IMR-90 (cell line): ENCODE data around the gene CYP11A1. TPM values are rescaled to one million over a fixed set of nuclear protein-coding genes. Genes with fewer than 3 reads are reported as not detected.

Source experiments
- ATAC-seq: fragments of 200-7000 bp; cut with Tn5 transposase; 2 replicates; pipeline ENCODE4 v1.9.1; 2020; ENCODE audit warnings: low read depth, mild to moderate bottlenecking, moderate library complexity
- BruUV-seq: library from RNA; stranded (reverse); fragments of 400-500 nt; replicated peaks from 2 replicates; lab custom pipeline; 2021; lab: Mats Ljungman, UMichigan
- CTCF ChIA-PET: fragments of 300-600 bp; formaldehyde crosslinking; extraction: SDS; loops from one replicate; lab custom pipeline; 2021; ENCODE audit warnings: antibody characterized with exemption; lab: Yijun Ruan, JAX
- POLR2A ChIA-PET: fragments of 300-600 bp; sonication (Branson Sonifier 250); formaldehyde crosslinking; loops from one replicate; lab custom pipeline; 2022; ENCODE audit warnings: antibody characterized with exemption; ENCODE audit not compliant: unreplicated experiment; lab: Charles Lee
- DNase-seq: peaks from one replicate; pipeline ENCODE4 v3.0.0; 2013
- H2AFZ ChIP-seq: replicated peaks from 2 replicates; pipeline ENCODE3; 2013; ENCODE audit warnings: low read length, mild to moderate bottlenecking; ENCODE audit not compliant: poor library complexity
- H2AK5ac ChIP-seq: 2 replicates; pipeline ENCODE4 v1.6.1; 2013; ENCODE audit warnings: low read depth, low read length, inconsistent platforms
- H2AK9ac ChIP-seq: replicated peaks from 2 replicates; pipeline ENCODE3; 2013; ENCODE audit warnings: mild to moderate bottlenecking, low read depth, low read length, moderate library complexity; ENCODE audit not compliant: poor library complexity
- H2BK120ac ChIP-seq: 2 replicates; pipeline ENCODE4 v1.6.1; 2013; ENCODE audit warnings: low read depth, low read length, inconsistent platforms
- H2BK15ac ChIP-seq: 3 replicates; pipeline ENCODE4 v1.6.1; 2013; ENCODE audit warnings: low read depth, low read length, inconsistent platforms
- H2BK20ac ChIP-seq: 2 replicates; pipeline ENCODE4 v1.6.1; 2013; ENCODE audit warnings: low read depth, mild to moderate bottlenecking, inconsistent platforms, low read length, moderate library complexity
- H2BK5ac ChIP-seq: 2 replicates; pipeline ENCODE4 v1.6.1; 2013; ENCODE audit warnings: mild to moderate bottlenecking, low read depth, low read length, inconsistent platforms; ENCODE audit not compliant: poor library complexity, severe bottlenecking
- H3K14ac ChIP-seq: replicated peaks from 2 replicates; pipeline ENCODE4 v1.6.1; 2013; ENCODE audit warnings: low read depth, low read length, inconsistent platforms
- H3K18ac ChIP-seq: 2 replicates; pipeline ENCODE4 v1.6.1; 2013; ENCODE audit warnings: low read depth, low read length, control low read depth
- H3K23ac ChIP-seq: 2 replicates; pipeline ENCODE4 v1.6.1; 2013; ENCODE audit warnings: low read depth, low read length, inconsistent platforms
- H3K27ac ChIP-seq: 2 replicates; pipeline ENCODE4 v1.5.1; 2013; ENCODE audit warnings: mild to moderate bottlenecking, control low read depth, low read length; ENCODE audit not compliant: insufficient read depth
- H3K27me3 ChIP-seq: 2 replicates; pipeline ENCODE4 v1.6.1; 2013; ENCODE audit warnings: low read length; ENCODE audit not compliant: control insufficient read depth, insufficient read depth
- H3K36me3 ChIP-seq: 2 replicates; pipeline ENCODE4 v1.6.1; 2013; ENCODE audit warnings: low read length, mixed read lengths; ENCODE audit not compliant: control insufficient read depth, insufficient read depth
- H3K4ac ChIP-seq: 2 replicates; pipeline ENCODE4 v1.6.1; 2013; ENCODE audit warnings: low read depth, low read length, inconsistent platforms
- H3K4me1 ChIP-seq: 2 replicates; pipeline ENCODE4 v1.6.1; 2013; ENCODE audit warnings: low read length, mixed read lengths; ENCODE audit not compliant: control insufficient read depth, insufficient read depth
- H3K4me2 ChIP-seq: 2 replicates; pipeline ENCODE4 v1.6.1; 2013; ENCODE audit warnings: low read depth, mild to moderate bottlenecking, control low read depth, low read length, moderate library complexity
- H3K4me3 ChIP-seq: 2 replicates; pipeline ENCODE4 v1.5.1; 2013; ENCODE audit warnings: low read depth, mild to moderate bottlenecking, control low read depth, low read length, moderate library complexity; ENCODE audit not compliant: insufficient read depth
- H3K56ac ChIP-seq: 2 replicates; pipeline ENCODE4 v1.6.1; 2013; ENCODE audit warnings: low read length, inconsistent platforms; ENCODE audit not compliant: insufficient read depth; ENCODE audit errors: extremely low read depth
- H3K79me1 ChIP-seq, 2 experiments: 2 replicates each; pipeline ENCODE4 v1.6.1; 2013; ENCODE audit warnings: low read length in 2 of 2, inconsistent platforms in 1 of 2, low read depth in 1 of 2
- H3K9ac ChIP-seq: 2 replicates; pipeline ENCODE4 v1.6.1; 2013; ENCODE audit warnings: low read depth, low read length, control low read depth
- H3K9me1 ChIP-seq: 2 replicates; pipeline ENCODE4 v1.6.1; 2013; ENCODE audit warnings: low read length, inconsistent platforms; ENCODE audit not compliant: insufficient read depth
- H3K9me3 ChIP-seq: 2 replicates; pipeline ENCODE4 v1.6.1; 2013; ENCODE audit warnings: low read length; ENCODE audit not compliant: control insufficient read depth, insufficient read depth
- H4K20me1 ChIP-seq: 2 replicates; pipeline ENCODE4 v1.6.1; 2013; ENCODE audit warnings: low read length, inconsistent platforms; ENCODE audit not compliant: insufficient read depth
- H4K5ac ChIP-seq: 2 replicates; pipeline ENCODE4 v1.6.1; 2013; ENCODE audit warnings: mild to moderate bottlenecking, low read depth, low read length, control low read depth
- H4K8ac ChIP-seq, 2 experiments: 2 replicates each; pipeline ENCODE4 v1.6.1; 2013; ENCODE audit warnings: low read depth in 2 of 2, low read length in 2 of 2, control low read depth in 1 of 2, inconsistent platforms in 1 of 2
- H4K91ac ChIP-seq: 2 replicates; pipeline ENCODE4 v1.6.1; 2013; ENCODE audit warnings: low read depth, low read length, inconsistent platforms; ENCODE audit not compliant: insufficient read depth
- BHLHE40 ChIP-seq: fragments of 150-350 bp; IDR thresholded peaks from 2 replicates; pipeline ENCODE4 v1.6.1; 2016; ENCODE audit warnings: mild to moderate bottlenecking, low read depth, low read length
- CHD1 ChIP-seq: IDR thresholded peaks from 2 replicates; pipeline ENCODE4 v1.6.1; 2012; ENCODE audit warnings: low read depth, low read length, improper control_type of control experiment
- MAFK ChIP-seq: IDR thresholded peaks from 2 replicates; pipeline ENCODE4 v1.6.1; 2012; ENCODE audit warnings: low read depth, low read length, improper control_type of control experiment
- MXI1 ChIP-seq: IDR thresholded peaks from 2 replicates; pipeline ENCODE4 v1.6.1; 2012; ENCODE audit warnings: low read depth, mild to moderate bottlenecking, low read length, moderate library complexity, borderline replicate concordance
- RAD21 ChIP-seq: IDR thresholded peaks from 2 replicates; pipeline ENCODE4 v1.6.1; 2012; ENCODE audit warnings: low read length, improper control_type of control experiment
- RCOR1 ChIP-seq: IDR thresholded peaks from 2 replicates; pipeline ENCODE4 v1.6.1; 2012; ENCODE audit warnings: mild to moderate bottlenecking, low read length, improper control_type of control experiment; ENCODE audit not compliant: insufficient replicate concordance
- USF2 ChIP-seq: fragments of 150-350 bp; IDR thresholded peaks from 2 replicates; pipeline ENCODE4 v1.6.1; 2017; ENCODE audit warnings: mild to moderate bottlenecking, antibody characterized with exemption, low read length, low read depth
- WGBS, 2 experiments: methylation state at CpG; one replicate each; pipeline versions ENCODE4 v1.1.5 to v1.1.7; 2013; ENCODE audit warnings: missing lambda C conversion rate in 2 of 2; ENCODE audit not compliant: insufficient read length in 1 of 2; ENCODE audit errors: extremely low coverage in 2 of 2; 5-methylcytosine and 5-hydroxymethylcytosine counted together
- dilution Hi-C: fragments of 300-500 bp; cut with HindIII; formaldehyde crosslinking; loops from one replicate; pipeline ENCODE4 v1.14.3; 2018; ENCODE audit warnings: low sequenced_read_pairs; ENCODE audit not compliant: unreplicated experiment
- in situ Hi-C: fragments of 300-500 bp; cut with MboI; formaldehyde crosslinking; loops from 3 replicates; pipeline ENCODE4 v1.14.3; 2019; ENCODE audit warnings: low sequenced_read_pairs, inconsistent platforms, mixed read lengths
- intact Hi-C: fragments of 100-400 bp; cut with micrococcal nuclease; formaldehyde crosslinking; loops from 2 replicates; pipeline ENCODE4 v1.10.0; 2022
- polyA plus RNA-seq, 3 experiments: library from polyadenylated mRNA; depleted of rRNA; stranded (reverse); fragments of >200 nt; gene quantifications; 2 replicates each; pipeline ENCODE4 v1.2.3, GENCODE V29; 2012; ENCODE audit warnings: low replicate concordance in 1 of 3
- total RNA-seq: library from RNA; depleted of rRNA; stranded (reverse); fragments of >200 nt; gene quantifications from 2 replicates; pipeline ENCODE4 v1.2.3, GENCODE V29; 2012
- TF ChIP-seq, protein P1 (sequence below): conservative IDR thresholded peaks from 2 replicates; pipeline ENCODE4 v1.5.1; 2012; ENCODE audit warnings: mild to moderate bottlenecking, low read depth, low read length, improper control_type of control experiment

The CYP11A1 gene
- total and polyA plus RNA-seq, 2 of the 4 experiments (the other 2 are of a cell fraction) = 0.18 to 0.50 TPM

DNA sequence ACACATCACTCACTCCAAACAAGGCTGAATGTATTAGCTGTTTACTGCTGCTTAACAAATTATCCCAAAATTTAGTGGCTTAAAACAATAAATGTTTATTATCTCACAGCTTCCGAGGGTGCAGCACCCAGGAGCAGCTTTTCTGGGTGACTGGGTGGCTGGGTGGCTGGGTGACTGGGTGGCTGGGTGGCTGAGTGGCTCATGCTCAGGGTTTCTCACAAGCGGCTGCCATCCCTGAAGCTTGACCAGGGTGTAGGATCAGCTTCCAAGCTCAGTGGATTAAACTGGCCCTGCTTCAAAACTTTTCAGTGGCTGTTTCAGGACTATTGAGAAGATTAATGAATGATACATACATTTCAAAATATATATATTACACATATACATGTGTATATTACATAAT lies 2.3 kb upstream of the CYP11A1 start:
- H4K5ac ChIP-seq = no peak overlapping the region
- intact Hi-C loops (loop anchor here (10.0 kb wide), 1 partner anchor 585 kb away; the partner anchor contains the start of gene RPP25), in situ Hi-C loops (loop anchor here (5.0 to 10.0 kb wide), 2 partner anchors 253 to 405 kb away; no protein-coding TSS in a partner anchor), dilution Hi-C loops (no loop called here)
- H2AK9ac ChIP-seq = no peak overlapping the region
- H3K4me3 ChIP-seq = no peak overlapping the region
- WGBS, 2 experiments = 100% methylated on average over 1 of the region's 2 CpGs; no CpG with 5 or more reads in 1 of the 2 experiments
- no peak overlapping the region for H4K91ac ChIP-seq
- TF ChIP-seq MXI1 (no peak), RAD21 (no peak), CHD1 (no peak), MAFK (no peak), BHLHE40 (no peak), USF2 (no peak), RCOR1 (no peak)
- TF ChIP-seq, protein P1, sequence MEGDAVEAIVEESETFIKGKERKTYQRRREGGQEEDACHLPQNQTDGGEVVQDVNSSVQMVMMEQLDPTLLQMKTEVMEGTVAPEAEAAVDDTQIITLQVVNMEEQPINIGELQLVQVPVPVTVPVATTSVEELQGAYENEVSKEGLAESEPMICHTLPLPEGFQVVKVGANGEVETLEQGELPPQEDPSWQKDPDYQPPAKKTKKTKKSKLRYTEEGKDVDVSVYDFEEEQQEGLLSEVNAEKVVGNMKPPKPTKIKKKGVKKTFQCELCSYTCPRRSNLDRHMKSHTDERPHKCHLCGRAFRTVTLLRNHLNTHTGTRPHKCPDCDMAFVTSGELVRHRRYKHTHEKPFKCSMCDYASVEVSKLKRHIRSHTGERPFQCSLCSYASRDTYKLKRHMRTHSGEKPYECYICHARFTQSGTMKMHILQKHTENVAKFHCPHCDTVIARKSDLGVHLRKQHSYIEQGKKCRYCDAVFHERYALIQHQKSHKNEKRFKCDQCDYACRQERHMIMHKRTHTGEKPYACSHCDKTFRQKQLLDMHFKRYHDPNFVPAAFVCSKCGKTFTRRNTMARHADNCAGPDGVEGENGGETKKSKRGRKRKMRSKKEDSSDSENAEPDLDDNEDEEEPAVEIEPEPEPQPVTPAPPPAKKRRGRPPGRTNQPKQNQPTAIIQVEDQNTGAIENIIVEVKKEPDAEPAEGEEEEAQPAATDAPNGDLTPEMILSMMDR = no peak
- no peak overlapping the region for H2AK5ac ChIP-seq
- no peaks in the 10 kb centered on the region; the same call in 1 of the 2 replicates for H4K20me1 ChIP-seq
- no peak overlapping the region for H2AFZ ChIP-seq
- H3K9me1 ChIP-seq = no peaks in the 10 kb centered on the region
- no peaks in the 10 kb centered on the region for H3K79me1 ChIP-seq
- no peak overlapping the region for H3K9ac ChIP-seq
- no peak overlapping the region for H3K4ac ChIP-seq
- BruUV-seq = no TSS peak
- H3K27me3 ChIP-seq = peaks cover 50% of the 10 kb centered on the region
- ChIA-PET POLR2A (no interaction called here), CTCF (no interaction called here)
- H3K23ac ChIP-seq = no peak overlapping the region
- H3K4me1 ChIP-seq = peaks cover 5% of the 10 kb centered on the region; the same call in 1 of the 2 replicates
- no peaks in the 10 kb centered on the region for H3K9me3 ChIP-seq
- no peak overlapping the region for H3K27ac ChIP-seq
- no peak overlapping the region for H3K4me2 ChIP-seq
- H2BK15ac ChIP-seq = no peak overlapping the region
- no peak overlapping the region for H2BK5ac ChIP-seq
- H3K14ac ChIP-seq = no peak overlapping the region
- H3K18ac ChIP-seq = no peak overlapping the region
- H3K56ac ChIP-seq = no peak overlapping the region
- no peak overlapping the region for H2BK20ac ChIP-seq
- H2BK120ac ChIP-seq = no peak overlapping the region
- H3K36me3 ChIP-seq = no peaks in the 10 kb centered on the region
- ATAC-seq = no peak
- DNase-seq = no peak
- H4K8ac ChIP-seq = no peak overlapping the region
